ENCODE results near the gene CUTC. TPM values are rescaled to one million over a fixed set of nuclear protein-coding genes. Genes with fewer than 3 reads are reported as not detected.

CUTC gene
- total RNA-seq, 2 donors from 2014 or later = 8.6 to 14.8 TPM

- no peak for ATAC-seq
- H3K4me3 ChIP-seq = no peak overlapping the region
- no peaks in the 10 kb centered on the region for H3K4me1 ChIP-seq
- H3K27ac ChIP-seq = no peak overlapping the region
- intact Hi-C loops (cut with DNase I) = no loop called here
- DNase-seq = no peak
- no peaks in the 10 kb centered on the region for H3K36me3 ChIP-seq (replicated peaks in 1 of 2; ENCODE audit: insufficient read depth in 1 of 2, low read depth in 2 of 2)
- no peaks in the 10 kb centered on the region for H3K27me3 ChIP-seq
- H3K9me3 ChIP-seq = no peaks in the 10 kb centered on the region
- WGBS, 2 donors = 90 to 100% methylated on average over 4 of the region's 4 CpGs
- TF ChIP-seq CTCF (IDR thresholded peaks at IDR 0.05) (no peak), POLR2A (IDR thresholded peaks at IDR 0.05) (no peak)
Measured at GRCh38 chr10:99798031-99798430, 66.0 kb downstream of the CUTC start.

- intact Hi-C loops (cut with DNase I) = no loop called here
- Histone ChIP-seq H3K27me3 (no peaks in the 10 kb centered on the region), H3K4me3 (no peak overlapping the region), H3K27ac (no peak overlapping the region), H3K36me3 (replicated peaks in 1 of 2; ENCODE audit: insufficient read depth in 1 of 2, low read depth in 2 of 2) (no peaks in the 10 kb centered on the region), H3K4me1 (no peaks in the 10 kb centered on the region), H3K9me3 (no peaks in the 10 kb centered on the region)
- WGBS, 2 donors = 78 to 79% methylated on average over 3 of the region's 3 CpGs
- no peak for ATAC-seq
- no peak for DNase-seq
- TF ChIP-seq CTCF (IDR thresholded peaks at IDR 0.05) (no peak), POLR2A (IDR thresholded peaks at IDR 0.05) (no peak)
Measured at GRCh38 chr10:99798920-99799319, 66.9 kb downstream of the CUTC start.

- Histone ChIP-seq H3K27me3 (no peaks in the 10 kb centered on the region), H3K4me3 (no peak overlapping the region), H3K27ac (no peak overlapping the region), H3K36me3 (replicated peaks in 1 of 2; ENCODE audit: insufficient read depth in 1 of 2, low read depth in 2 of 2) (no peaks in the 10 kb centered on the region), H3K4me1 (no peaks in the 10 kb centered on the region), H3K9me3 (no peaks in the 10 kb centered on the region)
- intact Hi-C loops (cut with DNase I) = no loop called here
- DNase-seq (no peak), ATAC-seq (no peak)
- TF ChIP-seq POLR2A (IDR thresholded peaks at IDR 0.05) (no peak), CTCF (IDR thresholded peaks at IDR 0.05) (no peak)
- WGBS, 2 donors = 71 to 98% methylated on average over 4 of the region's 4 CpGs
Measured at GRCh38 chr10:99799613-99800012, 67.6 kb downstream of the CUTC start.

GRCh38 chr10:99804471-99804870 is 72.4 kb downstream of the CUTC start:
- 71 to 91% methylated on average over 1 to 3 of the region's 3 CpGs for WGBS, 2 donors
- H3K36me3 ChIP-seq (replicated peaks in 1 of 2; ENCODE audit: insufficient read depth in 1 of 2, low read depth in 2 of 2) = no peaks in the 10 kb centered on the region
- DNase-seq (no peak), ATAC-seq (no peak)
- H3K9me3 ChIP-seq = no peaks in the 10 kb centered on the region
- no peaks in the 10 kb centered on the region for H3K4me1 ChIP-seq
- no peak overlapping the region for H3K27ac ChIP-seq
- TF ChIP-seq POLR2A (IDR thresholded peaks at IDR 0.05) = no peak
- no peak overlapping the region for H3K4me3 ChIP-seq
- no peaks in the 10 kb centered on the region for H3K27me3 ChIP-seq
- intact Hi-C loops (cut with DNase I) = no loop called here

GRCh38 chr10:99805190-99805589 is 73.2 kb downstream of the CUTC start:
- TF ChIP-seq CTCF (IDR thresholded peaks at IDR 0.05) (no peak), POLR2A (IDR thresholded peaks at IDR 0.05) (no peak)
- DNase-seq = no peak
- intact Hi-C loops (cut with DNase I) = no loop called here
- H3K9me3 ChIP-seq = no peaks in the 10 kb centered on the region
- no peak for ATAC-seq
- no peak overlapping the region for H3K27ac ChIP-seq
- H3K36me3 ChIP-seq (replicated peaks in 1 of 2; ENCODE audit: insufficient read depth in 1 of 2, low read depth in 2 of 2) = no peaks in the 10 kb centered on the region
- no peak overlapping the region for H3K4me3 ChIP-seq
- H3K27me3 ChIP-seq = no peaks in the 10 kb centered on the region
- WGBS, 2 donors = 72 to 78% methylated on average over 5 of the region's 5 CpGs
- no peaks in the 10 kb centered on the region for H3K4me1 ChIP-seq

Other genes with a start within 250 kb of the CUTC start
- gene NKX2-3, start 199.3 kb upstream of the CUTC start, total RNA-seq = 1 to 10 TPM in 1 of 2 donors, not detected in 1; 2.9 TPM
- 10 to 100 TPM; 15.3 to 22.1 TPM for gene SLC25A28, start 111.8 kb upstream of the CUTC start, total RNA-seq
- gene ENTPD7, start 72.7 kb upstream of the CUTC start, total RNA-seq = 10 to 100 TPM in 1 of 2 donors, 1 to 10 TPM in 1; 9.3 to 17.1 TPM
- gene COX15, start 107 bp upstream of the CUTC start, total RNA-seq = 10 to 100 TPM in 1 of 2 donors, 1 to 10 TPM in 1; 9.6 to 17.9 TPM
- 1 to 10 TPM; 1.3 to 4.3 TPM for gene ABCC2, start 50.4 kb downstream of the CUTC start, total RNA-seq